IPS DF 6.9 (cell line): ENCODE measurements around the gene CFAP119.

ENCODE experiments used
- DNase-seq: peaks from one replicate; pipeline ENCODE4 v3.0.0-alpha.2; 2013; ENCODE audit warnings: low read depth, low spot score
- H3K27ac ChIP-seq: one replicate; pipeline ENCODE4 v1.5.1; 2013; ENCODE audit warnings: low read length, control low read depth
- H3K27me3 ChIP-seq: 2 replicates; pipeline ENCODE4 v1.6.1; 2013; ENCODE audit warnings: mild to moderate bottlenecking, low read length; ENCODE audit not compliant: control insufficient read depth, insufficient read depth
- H3K36me3 ChIP-seq: 2 replicates; pipeline ENCODE4 v1.6.1; 2013; ENCODE audit warnings: low read length; ENCODE audit not compliant: control insufficient read depth, insufficient read depth
- H3K4me1 ChIP-seq: 2 replicates; pipeline ENCODE4 v1.6.1; 2013; ENCODE audit warnings: low read length; ENCODE audit not compliant: control insufficient read depth, insufficient read depth
- H3K4me3 ChIP-seq: 2 replicates; pipeline ENCODE4 v1.5.1; 2013; ENCODE audit warnings: mild to moderate bottlenecking, low read length
- H3K9me3 ChIP-seq: 2 replicates; pipeline ENCODE4 v1.6.1; 2013; ENCODE audit warnings: low read length, inconsistent platforms; ENCODE audit not compliant: control insufficient read depth, insufficient read depth
- WGBS: extraction: QIAGEN DNeasy Blood & Tissue Kit; methylation state at CpG from one replicate; pipeline ENCODE4 v1.1.7; 2013; ENCODE audit warnings: mixed read lengths, missing lambda C conversion rate; ENCODE audit not compliant: insufficient read length, insufficient coverage; 5-methylcytosine and 5-hydroxymethylcytosine counted together

Gene CFAP119

DNA sequence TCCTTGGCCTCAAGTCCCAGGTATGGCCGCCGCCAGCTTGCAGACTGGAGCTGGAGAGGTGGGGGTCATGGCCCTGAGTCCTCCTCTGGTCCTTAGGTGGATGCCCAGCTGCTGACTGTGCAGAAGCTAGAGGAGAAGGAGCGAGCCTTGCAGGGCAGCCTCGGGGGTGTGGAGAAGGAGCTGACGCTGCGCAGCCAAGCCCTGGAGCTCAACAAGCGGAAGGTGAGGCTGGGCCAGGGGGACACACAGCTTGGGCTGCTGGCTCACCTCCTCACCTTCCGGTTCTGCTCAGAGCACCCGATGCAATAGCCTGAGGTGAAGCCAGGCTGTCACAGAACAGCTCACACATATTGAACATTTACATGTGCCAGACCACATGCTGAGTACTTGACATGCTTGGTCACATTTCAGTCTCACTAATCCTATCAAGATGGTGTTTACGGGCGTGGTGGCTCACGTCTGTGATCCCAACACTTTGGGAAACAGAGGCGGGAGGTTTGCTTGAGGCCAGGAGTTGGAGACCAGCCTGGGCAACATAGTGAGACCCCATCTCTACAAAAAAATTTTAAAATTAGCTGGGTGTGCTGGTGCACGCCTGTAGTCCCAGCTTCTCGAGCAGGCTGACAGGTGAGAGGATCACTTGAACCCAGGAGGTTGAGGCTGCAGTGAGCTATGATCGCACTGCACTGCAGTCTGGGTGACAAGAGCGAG is 7.7 kb upstream of the CFAP119 start:
- H3K9me3 ChIP-seq: no peaks in the 10 kb centered on the region
- no peaks in the 10 kb centered on the region for H3K27me3 ChIP-seq
- peaks cover 59% of the 10 kb centered on the region for H3K36me3 ChIP-seq
- no peak for DNase-seq
- H3K4me1 ChIP-seq: no peaks in the 10 kb centered on the region
- WGBS: no CpG with 5 or more reads among the region's 17 CpGs
- H3K4me3 ChIP-seq: no peak overlapping the region
- no peak overlapping the region for H3K27ac ChIP-seq

GRCh38 chr16:30768583-30769181 is 6.8 kb upstream of the CFAP119 start:
- no peaks in the 10 kb centered on the region for H3K4me1 ChIP-seq
- peaks cover 62% of the 10 kb centered on the region for H3K36me3 ChIP-seq
- H3K27me3 ChIP-seq: no peaks in the 10 kb centered on the region
- H3K4me3 ChIP-seq: no peak overlapping the region
- DNase-seq: no peak
- H3K9me3 ChIP-seq: no peaks in the 10 kb centered on the region
- no CpG with 5 or more reads among the region's 23 CpGs for WGBS
- no peak overlapping the region for H3K27ac ChIP-seq

- Histone ChIP-seq H3K4me3 (no peak overlapping the region), H3K4me1 (peaks cover under 1% of the 10 kb centered on the region; the same call in 1 of the 2 replicates), H3K27ac (no peak overlapping the region), H3K36me3 (peaks cover 55% of the 10 kb centered on the region), H3K27me3 (no peaks in the 10 kb centered on the region), H3K9me3 (no peaks in the 10 kb centered on the region)
- no CpG with 5 or more reads among the region's 18 CpGs for WGBS
- DNase-seq: no peak
Measured at GRCh38 chr16:30767767-30768465, 6.1 kb upstream of the CFAP119 start.

DNA sequence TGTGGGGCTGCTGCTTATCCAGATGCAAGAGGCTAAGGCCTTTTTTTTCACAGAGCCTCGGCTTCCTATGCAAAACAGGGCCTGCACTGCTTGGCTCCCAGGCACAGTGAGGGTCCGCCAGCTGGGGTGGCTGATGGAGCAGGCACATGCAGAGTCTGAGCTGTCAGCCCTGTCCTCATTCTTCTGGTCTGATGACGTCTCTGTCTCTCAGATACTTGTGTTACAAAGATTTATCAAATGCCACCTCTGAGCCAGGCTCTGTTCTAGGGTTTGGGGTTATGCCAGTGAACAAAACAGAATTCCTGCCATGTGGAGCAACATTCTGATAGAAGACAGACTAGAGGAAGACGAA is 5.0 kb upstream of the CFAP119 start:
- Histone ChIP-seq H3K4me3 (no peak overlapping the region), H3K9me3 (no peaks in the 10 kb centered on the region), H3K27ac (no peak overlapping the region), H3K4me1 (peaks cover 2% of the 10 kb centered on the region; the same call in 1 of the 2 replicates), H3K27me3 (no peaks in the 10 kb centered on the region), H3K36me3 (peaks cover 52% of the 10 kb centered on the region)
- WGBS: no CpG with 5 or more reads among the region's 4 CpGs
- no peak for DNase-seq

- H3K4me1 ChIP-seq: peaks cover 2% of the 10 kb centered on the region; the same call in 1 of the 2 replicates
- no peaks in the 10 kb centered on the region for H3K9me3 ChIP-seq
- whole genome bisulfite sequencing: no CpG with 5 or more reads among the region's 29 CpGs
- peaks cover 47% of the 10 kb centered on the region for H3K36me3 ChIP-seq
- no peak overlapping the region for H3K4me3 ChIP-seq
- no peak overlapping the region for H3K27ac ChIP-seq
- no peak for DNase-seq
- H3K27me3 ChIP-seq: no peaks in the 10 kb centered on the region
Measured at GRCh38 chr16:30766206-30766932, 4.5 kb upstream of the CFAP119 start.

GRCh38 chr16:30764816-30765465 is 3.1 kb upstream of the CFAP119 start:
- no peak overlapping the region for H3K27ac ChIP-seq
- H3K36me3 ChIP-seq: peaks cover 47% of the 10 kb centered on the region
- no CpG with 5 or more reads among the region's 12 CpGs for WGBS
- H3K4me3 ChIP-seq: no peak overlapping the region
- H3K9me3 ChIP-seq: no peaks in the 10 kb centered on the region
- H3K27me3 ChIP-seq: no peaks in the 10 kb centered on the region
- DNase-seq: no peak
- H3K4me1 ChIP-seq: peaks cover 2% of the 10 kb centered on the region; the same call in 1 of the 2 replicates

DNA sequence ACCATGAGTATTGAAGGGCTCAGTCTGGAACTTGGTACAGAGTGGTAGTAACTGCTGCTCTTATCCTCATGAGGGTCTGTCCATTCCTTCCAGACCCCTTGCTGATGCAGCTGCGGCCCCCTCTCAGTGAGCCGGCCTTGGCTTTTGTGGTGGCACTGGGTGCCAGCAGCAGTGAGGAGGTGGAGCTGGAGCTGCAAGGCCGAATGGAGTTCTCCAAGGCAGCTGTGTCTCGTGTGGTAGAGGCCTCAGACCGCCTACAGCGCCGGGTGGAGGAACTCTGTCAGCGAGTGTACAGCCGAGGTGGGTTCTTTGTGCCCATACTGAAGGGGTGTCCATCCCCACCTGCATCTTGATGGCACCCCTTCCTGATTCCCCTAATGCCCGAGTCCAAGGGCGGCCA is 2.2 kb upstream of the CFAP119 start:
- H3K27ac ChIP-seq: no peak overlapping the region
- H3K36me3 ChIP-seq: peaks cover 42% of the 10 kb centered on the region
- DNase-seq: no peak
- no peaks in the 10 kb centered on the region for H3K9me3 ChIP-seq
- no peaks in the 10 kb centered on the region for H3K27me3 ChIP-seq
- no peak overlapping the region for H3K4me3 ChIP-seq
- no CpG with 5 or more reads among the region's 11 CpGs for WGBS
- H3K4me1 ChIP-seq: peaks cover 2% of the 10 kb centered on the region; the same call in 1 of the 2 replicates

DNA sequence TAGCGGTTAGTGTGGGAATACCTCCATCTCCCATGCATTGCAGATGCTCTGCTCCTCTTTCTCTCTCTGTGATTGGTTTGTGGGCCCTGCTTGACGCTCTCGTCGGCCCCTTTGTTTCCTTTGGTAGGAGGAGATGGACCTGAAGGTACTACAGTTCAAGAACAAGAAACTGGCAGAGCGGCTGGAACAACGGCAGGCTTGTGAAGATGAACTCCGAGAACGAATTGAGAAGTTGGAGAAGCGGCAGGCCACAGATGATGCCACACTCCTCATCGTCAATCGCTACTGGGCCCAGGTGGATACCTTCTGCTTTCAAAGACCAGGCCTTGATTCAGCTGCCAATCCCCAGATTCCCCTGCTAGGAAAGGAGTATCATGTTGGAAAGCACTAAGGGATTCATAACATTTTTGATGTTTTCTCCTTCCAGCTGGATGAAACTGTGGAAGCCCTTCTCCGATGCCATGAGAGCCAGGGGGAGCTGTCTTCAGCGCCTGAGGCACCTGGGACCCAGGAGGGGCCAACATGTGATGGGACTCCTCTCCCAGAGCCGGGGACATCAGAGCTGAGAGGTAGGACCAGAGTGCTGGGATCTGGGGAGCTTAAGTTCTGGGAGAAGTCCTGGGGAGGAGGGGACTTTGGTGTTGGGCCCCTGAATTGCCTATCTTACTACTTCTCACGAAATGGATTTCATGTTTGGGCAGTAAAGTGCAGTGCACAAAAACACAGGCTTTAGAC is 1.3 kb upstream of the CFAP119 start:
- no peak for DNase-seq
- Histone ChIP-seq H3K4me3 (peak overlapping the region; percentile 98; the same call in 1 of the 2 replicates), H3K4me1 (peaks cover 2% of the 10 kb centered on the region; the same call in 1 of the 2 replicates), H3K9me3 (no peaks in the 10 kb centered on the region), H3K36me3 (peaks cover 33% of the 10 kb centered on the region), H3K27me3 (no peaks in the 10 kb centered on the region), H3K27ac (no peak overlapping the region)
- WGBS: no CpG with 5 or more reads among the region's 15 CpGs

GRCh38 chr16:30761427-30761927 is 385 bp downstream of the CFAP119 start:
- Histone ChIP-seq H3K4me3 (peak overlapping the region; percentile 98), H3K4me1 (peaks cover 2% of the 10 kb centered on the region; the same call in 1 of the 2 replicates), H3K27me3 (no peaks in the 10 kb centered on the region), H3K9me3 (no peaks in the 10 kb centered on the region), H3K36me3 (peaks cover 28% of the 10 kb centered on the region), H3K27ac (no peak overlapping the region)
- no peak for DNase-seq
- no CpG with 5 or more reads among the region's 64 CpGs for WGBS
